ENCODE measurements around the gene ELFN1.

The ELFN1 gene

GRCh38 chr7:1696671-1697498 is 26.8 kb downstream of the ELFN1 start:
- DNase-seq = no peak

- DNase-seq = no peak
These were observed 27.5 kb downstream of the ELFN1 start for GRCh38 chr7:1697499-1698125.

GRCh38 chr7:1698201-1698600 is 28.1 kb downstream of the ELFN1 start:
- DNase-seq = no peak

GRCh38 chr7:1698951-1699350 is 28.9 kb downstream of the ELFN1 start:
- DNase-seq = no peak

- DNase-seq = no peak
These were observed 30.0 kb downstream of the ELFN1 start for GRCh38 chr7:1700086-1700485.

- no peak for DNase-seq
These were observed 30.7 kb downstream of the ELFN1 start for GRCh38 chr7:1700536-1701333.

GRCh38 chr7:1702652-1703051 is 32.6 kb downstream of the ELFN1 start:
- no peak for DNase-seq

- no peak for DNase-seq
These were observed 33.4 kb downstream of the ELFN1 start for GRCh38 chr7:1703441-1703840.

GRCh38 chr7:1703871-1704810 is 34.1 kb downstream of the ELFN1 start:
- DNase-seq = no peak

- DNase-seq = no peak
These were observed 35.0 kb downstream of the ELFN1 start for GRCh38 chr7:1704811-1705738.

GRCh38 chr7:1705856-1706255 is 35.8 kb downstream of the ELFN1 start:
- no peak for DNase-seq

- no peak for DNase-seq
These were observed 36.3 kb downstream of the ELFN1 start for GRCh38 chr7:1706381-1706720.

- DNase-seq = no peak
These were observed 36.9 kb downstream of the ELFN1 start for GRCh38 chr7:1706721-1707613.

GRCh38 chr7:1707756-1708595 is 37.9 kb downstream of the ELFN1 start:
- no peak for DNase-seq

GRCh38 chr7:1708596-1709251 is 38.6 kb downstream of the ELFN1 start:
- no peak for DNase-seq

- no peak for DNase-seq
These were observed 39.2 kb downstream of the ELFN1 start for GRCh38 chr7:1709281-1709680.

GRCh38 chr7:1709900-1710299 is 39.8 kb downstream of the ELFN1 start:
- no peak for DNase-seq

- no peak for DNase-seq
These were observed 40.9 kb downstream of the ELFN1 start for GRCh38 chr7:1710936-1711335.
